HG03103 (cell line): ENCODE results near the gene AVL9.
"Not testable (repeated sequence)": the region's sequence is repeated elsewhere in the genome, so short reads cannot be mapped to it uniquely, and the experiment has no call there.

Experiments used
- ATAC-seq: cut with Tn5 transposase; IDR thresholded peaks from one replicate; pipeline ENCODE4 v1.9.1; 2021; ENCODE audit warnings: low read depth; ENCODE audit not compliant: unreplicated experiment

AVL9 gene

DNA sequence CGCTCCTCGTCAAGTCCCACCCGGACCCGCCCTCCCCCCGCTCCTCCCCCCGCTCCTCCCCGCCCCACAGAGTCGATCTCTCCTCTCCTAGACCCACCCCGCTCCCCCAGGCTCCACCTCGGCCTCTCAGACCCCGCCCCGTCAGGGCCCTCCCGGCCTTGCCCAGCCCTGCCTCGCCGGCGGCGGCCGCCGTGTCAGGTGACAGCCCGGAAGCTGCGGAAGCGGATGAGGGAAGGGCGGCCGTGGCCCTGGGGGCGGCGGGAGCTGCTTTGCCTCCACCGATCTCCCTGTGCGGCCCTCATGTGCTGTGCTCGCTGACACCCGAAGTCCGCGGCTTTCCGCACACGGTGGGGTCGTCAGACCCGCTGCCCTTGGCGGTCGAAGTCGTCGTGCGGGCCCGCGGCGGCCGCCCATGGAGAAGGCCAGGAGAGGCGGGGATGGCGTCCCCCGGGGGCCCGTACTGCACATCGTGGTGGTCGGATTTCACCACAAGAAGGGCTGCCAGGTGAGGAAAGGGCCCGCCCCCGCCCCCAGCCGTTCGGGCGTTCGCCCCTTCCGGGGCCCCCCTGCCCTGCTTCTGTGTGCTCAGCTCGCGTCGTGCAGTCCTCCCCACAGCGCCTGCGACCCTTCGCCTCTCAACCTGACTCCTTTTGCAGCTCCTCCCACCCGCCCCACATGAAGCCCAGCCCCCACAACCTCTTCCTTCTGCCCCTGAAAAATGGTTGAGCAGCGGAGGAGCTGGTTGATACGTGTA lies at the start of gene AVL9:
Gene AVL9, plus strand, starts transcription at position 192 of the 754 bp plus-strand sequence. Its CDS starts 221 bp downstream, at position 413.
- ATAC-seq, result peak; percentile 93

DNA sequence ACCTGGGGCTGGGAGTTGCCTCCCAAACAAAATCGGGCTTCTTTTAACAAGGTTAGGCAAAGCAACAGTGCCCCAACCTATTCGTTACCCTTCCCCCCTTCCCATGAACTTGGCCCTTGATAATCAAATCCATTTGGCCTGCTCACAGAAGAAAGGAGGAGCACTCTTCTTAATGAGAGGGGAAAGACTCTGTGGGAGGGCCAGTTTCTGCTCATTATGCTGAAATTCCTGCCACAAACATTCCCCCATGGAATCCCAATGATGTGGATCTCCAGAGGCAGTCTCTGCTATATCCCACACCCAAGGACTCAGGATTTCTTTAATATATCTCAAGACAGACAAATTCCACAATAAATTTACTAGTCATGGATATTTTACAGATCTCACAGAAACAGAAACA lies 48.1 kb upstream of the AVL9 start:
- ATAC-seq, result no peak

DNA sequence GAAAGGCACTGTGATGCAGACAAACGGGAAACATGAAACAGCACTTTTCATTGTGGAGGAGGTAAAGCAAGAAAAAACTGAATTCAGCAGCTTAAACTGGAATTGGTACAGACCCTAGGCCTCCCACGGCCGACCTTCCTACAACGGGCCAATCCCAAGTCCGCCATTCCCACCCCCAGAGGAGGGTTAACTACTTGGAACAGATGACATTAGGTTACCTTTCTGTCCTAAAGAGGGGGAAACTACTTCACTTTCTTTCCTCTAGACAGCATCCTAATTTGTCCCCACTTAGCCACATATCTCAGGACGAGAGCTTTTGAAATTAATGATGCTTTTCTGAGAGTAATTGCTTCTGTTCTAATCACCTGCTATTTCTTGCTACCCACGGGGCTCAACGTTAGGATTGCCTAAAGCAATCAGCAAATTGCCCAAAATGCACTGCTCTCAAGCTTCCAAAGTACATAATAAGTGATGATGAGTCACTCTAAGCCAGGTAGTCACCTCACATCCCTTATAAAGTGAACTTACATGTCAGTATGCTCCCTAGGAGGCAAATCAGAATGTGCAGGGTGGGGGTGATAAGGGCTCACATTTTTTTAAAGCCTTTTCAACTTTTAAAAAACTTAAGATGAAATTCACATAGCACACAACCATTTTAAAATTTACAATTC lies 41.8 kb upstream of the AVL9 start:
- ATAC-seq, result no peak

DNA sequence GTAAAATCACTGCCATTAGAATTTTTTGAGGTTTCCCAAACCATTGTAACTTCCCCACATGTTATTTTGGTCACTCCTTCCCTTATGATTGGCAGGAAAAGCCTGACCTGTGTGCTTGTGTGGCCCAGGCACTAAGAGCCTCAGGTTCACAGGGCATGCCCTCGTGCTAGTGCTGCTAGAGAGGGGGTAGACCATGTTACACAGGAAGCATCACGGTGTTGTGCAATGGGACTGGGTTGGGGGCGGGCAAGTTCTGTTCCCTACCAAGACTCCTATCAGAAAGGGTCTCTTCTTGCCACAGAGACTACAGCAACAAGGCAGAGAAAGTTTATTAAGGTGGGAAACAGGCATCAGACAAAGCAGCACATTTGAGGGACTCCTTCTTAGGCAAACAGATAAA lies 37.3 kb upstream of the AVL9 start:
- ATAC-seq, result no peak

DNA sequence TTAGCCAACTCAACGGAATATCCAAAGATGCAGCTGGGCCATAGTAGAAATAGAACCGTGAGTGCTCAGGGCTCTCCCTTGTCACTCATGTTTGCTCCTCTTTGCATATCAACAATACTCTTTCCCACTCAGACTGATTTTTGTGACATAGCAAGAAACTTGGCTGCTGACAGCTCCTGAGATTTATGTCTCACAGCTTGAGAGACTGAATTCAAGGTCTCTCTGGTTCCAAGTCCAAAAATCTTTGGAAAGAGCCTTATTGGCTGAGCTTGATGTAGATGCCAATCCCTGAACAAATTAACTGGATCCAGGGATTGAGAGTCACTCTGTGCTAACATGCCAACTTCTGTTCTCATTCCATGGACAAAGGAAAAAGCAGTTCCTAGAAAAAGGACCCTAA lies 35.5 kb upstream of the AVL9 start:
- no peak for ATAC-seq

DNA sequence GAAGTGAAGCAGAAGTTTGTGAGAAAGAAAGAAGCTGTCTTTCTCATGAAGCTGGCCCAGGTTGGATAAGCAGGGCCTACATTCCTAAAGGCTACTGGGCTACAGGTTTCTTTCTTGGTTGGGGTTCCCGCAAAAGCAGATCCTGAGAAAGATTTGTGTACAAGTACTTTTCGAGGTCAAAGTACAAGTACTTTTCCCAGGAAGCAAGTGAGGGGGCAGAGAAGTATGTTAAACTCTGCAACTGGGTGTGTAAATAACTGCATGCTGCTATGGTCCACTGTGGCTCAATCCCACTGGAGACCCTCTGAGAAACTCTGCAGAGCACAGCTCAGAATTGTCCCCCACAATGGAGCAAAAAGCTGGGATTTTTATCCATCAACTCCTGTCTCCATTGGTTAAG lies 33.8 kb upstream of the AVL9 start:
- no peak for ATAC-seq

DNA sequence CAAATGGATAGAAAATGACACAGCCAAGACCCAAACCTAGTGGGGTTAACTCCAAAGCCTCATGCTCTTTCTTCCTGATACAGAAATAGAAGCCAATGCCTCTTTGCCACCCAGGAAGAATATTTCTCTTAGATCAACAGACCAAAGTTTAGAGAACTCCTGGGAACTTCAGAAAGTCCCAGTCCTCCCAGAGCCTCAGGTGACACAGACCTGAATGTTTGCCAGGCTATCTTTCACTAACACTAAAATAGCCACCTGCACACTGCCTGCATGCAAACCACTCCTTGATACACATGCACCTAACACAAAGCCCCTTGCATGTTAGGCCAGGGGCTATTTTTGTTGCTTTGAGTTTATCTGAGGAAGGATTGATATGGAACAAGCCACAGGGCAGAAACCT lies 32.8 kb upstream of the AVL9 start:
- ATAC-seq, result no peak

DNA sequence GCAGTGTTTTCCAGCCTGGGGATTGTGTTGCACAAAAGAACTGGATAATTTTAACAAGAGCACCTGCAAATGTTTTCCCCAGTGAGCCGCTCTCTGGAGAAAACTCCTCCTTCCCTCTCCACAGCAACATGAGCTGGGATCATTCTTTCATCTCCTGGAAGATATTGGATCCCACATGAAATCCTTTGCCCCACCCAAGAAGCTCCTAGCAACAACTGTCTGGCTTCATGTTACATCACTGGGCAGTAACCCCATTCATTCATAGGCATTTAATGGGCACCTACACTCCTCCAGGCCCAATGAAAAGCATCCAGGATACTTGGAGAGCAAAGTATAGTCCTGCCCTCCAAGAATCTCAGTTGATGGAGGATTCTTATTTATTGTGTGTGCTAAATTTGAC lies 32.3 kb upstream of the AVL9 start:
- ATAC-seq, result no peak

DNA sequence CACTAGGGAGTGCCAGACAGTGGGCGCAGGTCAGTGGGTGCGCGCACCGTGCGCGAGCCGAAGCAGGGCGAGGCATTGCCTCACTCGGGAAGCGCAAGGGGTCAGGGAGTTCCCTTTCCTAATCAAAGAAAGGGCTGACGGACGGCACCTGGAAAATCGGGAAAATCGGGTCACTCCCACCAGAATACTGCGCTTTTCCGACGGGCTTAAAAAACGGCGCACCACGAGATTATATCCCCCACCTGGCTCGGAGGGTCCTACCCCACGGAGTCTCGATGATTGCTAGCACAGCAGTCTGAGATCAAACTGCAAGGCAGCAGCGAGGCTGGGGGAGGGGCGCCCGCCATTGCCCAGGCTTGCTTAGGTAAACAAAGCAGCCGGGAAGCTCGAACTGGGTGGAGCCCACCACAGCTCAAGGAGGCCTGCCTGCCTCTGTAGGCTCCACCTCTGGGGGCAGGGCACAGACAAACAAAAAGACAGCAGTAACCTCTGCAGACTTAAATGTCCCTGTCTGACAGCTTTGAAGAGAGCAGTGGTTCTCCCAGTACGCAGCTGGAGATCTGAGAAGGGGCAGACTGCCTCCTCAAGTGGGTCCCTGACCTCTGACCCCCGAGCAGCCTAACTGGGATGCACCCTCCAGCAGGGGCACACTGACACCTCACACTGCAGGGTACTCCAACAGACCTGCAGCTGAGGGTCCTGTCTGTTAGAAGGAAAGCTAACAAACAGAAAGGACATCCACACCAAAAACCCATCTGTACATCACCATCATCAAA lies 30.5 kb upstream of the AVL9 start:
- not testable (repeated sequence) for ATAC-seq

DNA sequence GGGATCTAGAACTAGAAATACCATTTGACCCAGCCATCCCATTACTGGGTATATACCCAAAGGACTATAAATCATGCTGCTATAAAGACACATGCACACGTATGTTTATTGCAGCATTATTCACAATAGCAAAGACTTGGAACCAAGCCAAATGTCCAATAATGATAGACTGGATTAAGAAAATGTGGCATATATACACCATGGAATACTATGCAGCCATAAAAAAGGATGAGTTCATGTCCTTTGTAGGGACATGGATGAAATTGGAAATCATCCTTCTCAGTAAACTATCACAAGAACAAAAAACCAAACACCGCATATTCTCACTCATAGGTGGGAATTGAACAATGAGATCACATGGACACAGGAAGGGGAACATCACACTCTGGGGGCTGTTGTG lies 25.3 kb upstream of the AVL9 start:
- not testable (repeated sequence) for ATAC-seq

DNA sequence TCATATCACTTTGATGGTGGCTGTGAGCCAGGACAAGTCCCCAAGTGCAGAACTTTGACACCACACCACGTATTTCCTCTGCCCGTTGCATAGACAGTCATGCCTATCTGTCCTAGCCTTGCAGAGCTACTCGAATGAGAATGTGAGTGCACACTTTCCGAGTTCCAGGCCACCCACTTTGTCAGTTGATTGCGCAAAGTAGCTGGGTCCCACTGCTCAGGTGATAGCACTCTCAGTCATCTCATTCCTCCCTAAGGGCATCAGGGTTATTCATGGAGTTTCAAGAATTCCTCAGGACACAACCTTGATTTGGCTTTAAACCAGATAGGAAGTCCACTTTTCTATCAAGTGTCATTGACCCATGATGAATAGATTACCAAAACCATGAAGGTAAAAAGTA lies 24.4 kb upstream of the AVL9 start:
- ATAC-seq, result no peak

DNA sequence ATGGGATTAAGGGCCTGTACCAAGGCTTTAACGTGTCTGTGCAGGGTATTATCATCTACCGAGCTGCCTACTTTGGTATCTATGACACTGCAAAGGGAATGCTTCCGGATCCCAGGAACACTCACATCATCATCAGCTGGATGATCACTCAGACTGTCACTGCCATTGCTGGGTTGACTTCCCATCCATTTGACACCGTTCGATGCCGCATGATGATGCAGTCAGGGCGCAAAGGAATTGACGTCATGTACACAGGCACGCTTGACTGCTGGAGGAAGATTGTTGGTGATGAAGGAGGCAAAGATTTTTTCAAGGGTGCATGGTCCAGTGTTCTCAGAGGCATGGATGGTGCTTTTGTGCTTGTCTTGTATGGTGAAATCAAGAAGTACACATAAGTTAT lies 23.3 kb upstream of the AVL9 start:
- no peak for ATAC-seq

DNA sequence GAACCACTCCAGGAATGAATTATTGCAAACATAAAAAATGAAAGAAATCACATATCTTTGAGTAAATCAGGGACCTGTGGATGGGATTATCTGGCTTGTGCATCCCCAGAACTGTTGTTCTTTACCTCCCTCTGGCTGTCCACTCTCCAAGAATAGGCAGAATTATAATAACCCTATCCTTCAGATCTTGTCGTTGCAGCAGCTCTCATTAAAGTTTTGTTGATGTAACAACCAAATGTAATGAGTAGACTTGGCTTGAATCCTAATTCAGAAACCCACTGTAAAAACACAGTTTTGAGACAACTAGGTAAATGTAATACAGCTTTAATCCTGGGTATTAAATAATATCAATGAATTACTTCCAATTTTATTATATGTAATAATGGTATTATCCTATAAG lies 21.3 kb upstream of the AVL9 start:
- no peak for ATAC-seq

DNA sequence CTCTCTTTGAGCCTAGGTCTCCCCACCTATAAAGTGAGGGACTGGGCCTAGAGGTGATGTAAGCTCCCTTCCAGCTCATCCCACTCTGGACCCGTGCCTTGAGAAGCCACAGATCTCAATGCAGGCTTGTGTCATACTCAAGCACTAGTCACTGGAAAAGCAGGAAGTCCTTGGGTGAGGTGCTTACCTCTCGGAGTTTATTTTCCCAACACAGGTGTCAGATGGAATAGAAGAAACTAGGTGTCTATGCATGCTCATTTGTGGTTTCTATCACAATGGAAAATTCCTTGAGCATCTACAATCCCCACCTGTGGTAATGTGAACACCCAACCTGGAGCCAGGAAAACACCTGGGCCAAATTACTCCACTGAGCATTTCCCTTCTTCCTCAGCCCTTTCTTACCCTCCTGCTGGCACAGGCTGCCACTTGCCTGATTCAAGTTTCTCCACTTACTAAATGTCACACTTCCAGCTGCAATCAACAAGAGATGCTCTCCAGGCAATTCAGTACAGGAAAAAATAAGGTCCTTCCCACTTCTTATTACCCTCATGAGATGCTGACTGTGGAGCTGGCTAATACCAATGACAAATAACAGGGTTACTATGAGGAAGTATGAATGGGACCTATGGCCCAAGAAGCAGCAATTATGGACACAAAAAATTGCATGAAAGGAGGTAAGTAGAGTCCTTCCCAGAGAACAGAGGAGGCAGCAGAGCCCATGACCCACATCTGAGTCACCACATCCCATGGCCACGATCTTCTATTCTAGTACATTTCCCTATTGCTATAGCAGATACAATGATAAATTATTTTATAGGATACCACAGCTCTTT lies 18.3 kb upstream of the AVL9 start:
- ATAC-seq, result no peak

DNA sequence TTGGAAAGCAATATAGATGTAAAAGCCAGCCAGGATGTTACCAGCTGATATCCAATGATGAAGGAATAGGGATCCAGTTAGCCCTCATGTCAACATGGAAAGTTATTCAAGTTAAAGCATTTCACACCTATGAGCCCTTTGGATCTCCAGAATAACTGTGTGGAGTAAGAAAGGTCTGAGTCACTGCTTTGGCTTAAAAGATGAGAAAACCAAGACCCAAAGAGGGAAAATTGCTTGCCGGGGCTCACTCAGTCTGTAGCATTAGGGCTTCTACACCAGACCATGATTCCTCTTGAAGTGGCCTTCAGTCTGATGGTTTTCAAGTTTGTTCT lies 17.7 kb upstream of the AVL9 start:
- ATAC-seq, result no peak

DNA sequence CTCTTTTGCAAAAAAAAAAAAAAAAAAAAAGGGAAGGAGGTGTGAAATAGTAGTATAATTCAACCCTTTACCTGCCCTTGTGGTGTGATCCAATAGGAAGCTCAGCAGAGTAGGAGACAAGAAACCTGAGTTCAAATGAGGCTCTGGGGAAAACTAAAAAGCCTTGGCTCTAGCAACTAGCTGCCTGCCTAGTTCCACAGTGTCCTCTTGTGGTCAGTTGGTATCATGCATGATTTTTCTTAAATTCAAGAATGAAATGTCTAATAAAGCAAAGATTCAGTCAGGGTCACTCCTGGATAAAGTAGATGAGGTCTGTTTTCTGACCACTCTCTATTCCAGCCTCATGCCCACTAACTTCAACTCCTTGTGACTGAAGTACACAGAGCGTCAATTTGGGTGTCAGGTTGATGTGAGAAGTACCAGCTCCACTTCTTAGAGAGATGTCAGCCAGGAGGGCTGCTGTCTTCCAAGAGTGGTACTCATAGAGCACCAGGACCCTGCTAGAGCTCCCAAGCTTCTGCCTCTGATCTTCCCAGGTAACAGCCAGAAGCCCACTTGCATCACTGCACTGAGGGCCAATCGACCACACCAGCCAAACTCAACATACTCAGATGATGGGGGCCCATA lies 15.6 kb upstream of the AVL9 start:
- ATAC-seq, result no peak

DNA sequence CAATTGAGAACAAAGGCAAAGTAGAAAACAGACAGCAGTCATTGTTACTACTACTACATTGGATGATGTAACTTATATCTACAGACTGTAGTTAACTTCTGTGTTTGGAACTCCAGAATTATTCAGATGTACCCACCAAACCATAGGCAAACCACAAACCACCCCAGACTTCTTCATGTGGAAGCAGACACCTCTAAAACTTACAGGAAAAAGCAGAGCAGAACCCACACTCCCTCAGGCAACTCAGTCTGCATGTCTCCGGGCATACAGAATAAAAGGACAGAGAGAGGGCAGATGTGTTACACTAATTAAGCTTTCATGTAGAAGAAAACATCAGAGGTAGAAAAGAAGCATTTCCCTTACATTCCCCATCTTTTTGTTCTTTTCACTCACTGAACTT lies 14.1 kb upstream of the AVL9 start:
- ATAC-seq, result no peak

DNA sequence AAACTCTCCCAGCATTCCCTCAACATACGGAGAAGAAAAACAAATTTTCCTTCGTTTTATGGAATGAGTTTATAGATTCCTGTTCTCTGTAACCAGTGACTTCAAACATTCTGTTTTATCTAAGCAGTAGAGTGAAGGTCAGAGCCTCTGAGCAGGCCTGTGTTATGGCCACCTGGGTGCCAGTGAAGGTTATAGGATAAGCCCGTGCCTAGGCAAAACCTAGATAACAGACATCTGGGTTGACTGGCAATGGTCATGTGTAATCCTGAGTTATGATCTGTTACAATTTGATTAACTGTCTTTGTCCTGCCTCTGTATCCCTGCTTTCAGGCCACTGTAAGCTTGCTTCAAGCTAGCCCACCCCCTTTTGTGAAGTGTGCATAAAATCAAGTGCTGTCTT lies 13.4 kb upstream of the AVL9 start:
- no peak for ATAC-seq

DNA sequence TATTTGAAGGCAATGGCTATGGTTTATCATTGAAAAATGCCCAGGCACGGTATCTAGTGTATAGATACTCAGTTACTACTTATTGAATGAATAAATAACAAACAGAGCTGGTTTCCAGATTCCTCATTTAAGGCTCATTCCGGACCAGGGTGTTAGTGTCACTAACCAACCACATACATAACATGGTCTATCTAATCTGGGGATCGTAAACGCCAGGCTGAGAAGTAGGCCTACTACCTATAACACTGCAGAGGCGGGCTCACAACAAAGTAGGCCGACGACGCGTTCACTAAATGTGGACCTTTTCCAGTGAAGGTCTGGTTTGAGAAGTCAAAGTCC lies 5.5 kb upstream of the AVL9 start:
- peak; percentile 7 for ATAC-seq

DNA sequence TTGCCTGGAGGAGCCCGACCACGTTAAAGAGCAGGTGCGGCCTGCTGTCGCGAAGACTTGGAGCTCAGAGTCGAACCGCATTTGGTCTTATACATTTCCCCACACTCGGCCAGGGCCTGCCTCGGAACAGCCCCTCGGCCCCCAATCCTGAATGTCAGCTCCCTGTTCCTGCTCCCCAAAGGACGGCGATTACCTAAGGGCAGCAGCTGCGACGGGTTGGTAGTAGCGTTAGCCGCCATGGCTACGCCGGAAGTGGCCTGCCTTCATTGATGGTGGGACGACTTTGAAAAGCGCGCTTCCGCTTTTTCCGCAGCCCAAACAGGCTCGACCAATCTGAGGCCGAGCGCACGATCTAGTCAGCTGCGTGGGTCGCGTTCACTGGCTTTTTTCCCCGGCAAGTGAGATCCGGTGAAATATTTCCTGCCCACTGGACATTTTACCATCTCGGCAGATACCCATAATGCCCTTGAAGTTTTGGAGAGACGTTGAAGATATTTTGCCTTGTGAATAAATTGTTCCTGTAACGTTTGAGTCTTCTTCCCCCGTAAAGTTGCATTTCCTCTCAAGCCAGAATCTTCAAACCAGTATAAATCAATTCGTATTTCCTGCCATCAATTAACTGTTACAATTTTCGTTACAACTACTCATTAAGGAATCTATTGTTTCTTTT lies 5.0 kb upstream of the AVL9 start, which contains the start of gene LSM5:
Gene LSM5, minus strand, starts transcription at position 254 of the 670 bp plus-strand sequence. Its CDS starts 15 bp downstream, at position 239.
- ATAC-seq, result peak; percentile 84
